Esophagus muscularis mucosa (tissue), 4 donors: ENCODE data around the gene MAGI2. TPM values are rescaled to one million over a fixed set of nuclear protein-coding genes. Genes with fewer than 3 reads are reported as not detected.

Source experiments
- DNase-seq: peaks from one replicate; pipeline ENCODE4 v3.0.0-alpha.2; 2017; ENCODE audit errors: extremely low spot score
- H3K27ac ChIP-seq, 4 donors: fragments of 200-600 bp; sonication (generic); replicated peaks in 1 of 4; 1 replicate in 3 of 4; 2 replicates in 1 of 4; pipeline ENCODE4 v1.5.1; 2016 to 2019; ENCODE audit warnings: mild to moderate bottlenecking in 1 of 4
- H3K27me3 ChIP-seq, 4 donors: fragments of 200-600 bp; sonication (generic); one replicate each; pipeline versions ENCODE4 v1.5.1 to v1.6.0; 2016 to 2019
- H3K36me3 ChIP-seq, 4 donors: fragments of 200-600 bp; sonication (generic); one replicate each; pipeline ENCODE4 v1.5.1; 2016 to 2019
- H3K4me1 ChIP-seq, 4 donors: fragments of 200-600 bp; sonication (generic); one replicate each; pipeline ENCODE4 v1.5.1; 2016 to 2019
- H3K4me3 ChIP-seq, 4 donors: fragments of 200-600 bp; sonication (generic); 1 replicate in 2 of 4; 2 replicates in 2 of 4; pipeline ENCODE4 v1.5.1; 2016 to 2019; ENCODE audit warnings: mild to moderate bottlenecking in 4 of 4, moderate library complexity in 1 of 4
- H3K9me3 ChIP-seq, 4 donors: fragments of 200-600 bp; sonication (generic); 1 replicate in 3 of 4; 2 replicates in 1 of 4; pipeline ENCODE4 v1.5.1; 2016 to 2019
- CTCF ChIP-seq, 3 experiments: fragments of 200-600 bp in 2 of 3; fragments of 450-650 bp in 1 of 3; sonication (generic) in 2 of 3; IDR thresholded peaks; one replicate each; pipeline ENCODE4 v1.5.1; 2017 to 2019; ENCODE audit warnings: antibody characterized with exemption in 3 of 3, mild to moderate bottlenecking in 2 of 3, moderate library complexity in 1 of 3
- EP300 ChIP-seq: sonication (generic); formaldehyde crosslinking; IDR thresholded peaks from one replicate; pipeline ENCODE4 v1.6.1; 2017; ENCODE audit warnings: antibody characterized with exemption
- POLR2A ChIP-seq: fragments of 450-650 bp; IDR thresholded peaks from one replicate; pipeline ENCODE4 v1.6.1; 2017; ENCODE audit warnings: antibody characterized with exemption, moderate library complexity, mild to moderate bottlenecking, low read depth
- POLR2AphosphoS5 ChIP-seq, 2 donors: sonication (generic); formaldehyde crosslinking; IDR thresholded peaks; one replicate each; pipeline ENCODE4 v1.6.1; 2017; ENCODE audit warnings: antibody characterized with exemption in 2 of 2
- WGBS: methylation state at CpG from one replicate; pipeline ENCODE4 v1.1.5; 2018; 5-methylcytosine and 5-hydroxymethylcytosine counted together
- intact Hi-C: fragments of 100-400 bp; cut with DNase I; formaldehyde crosslinking; loops from one replicate; pipeline ENCODE4 v1.15.1; 2023
- total RNA-seq, 4 donors: library from RNA; depleted of rRNA; stranded (reverse); fragments of >200 nt; gene quantifications; one replicate each; pipeline versions ENCODE4 v1.1.0 to v1.2.1, GENCODE V29; 2016

MAGI2 gene
- total RNA-seq, 4 donors from 2014 or later = 14.4 to 22.3 (median 21.2) TPM

- H3K4me3 ChIP-seq = no peak overlapping the region
- H3K27ac ChIP-seq = no peak overlapping the region
- 51% methylated on average over 1 of the region's 1 CpG for WGBS
Observed at GRCh38 chr7:79096361-79096805, 357.1 kb downstream of the MAGI2 start.

GRCh38 chr7:79093421-79093820 lies 360.0 kb downstream of the MAGI2 start:
- intact Hi-C loops = no loop called here

More at GRCh38 chr7:79096361-79096805, 357.1 kb downstream of the MAGI2 start:
- Histone ChIP-seq H3K27me3 (no peaks in the 10 kb centered on the region), H3K36me3 (no peaks in the 10 kb centered on the region), H3K9me3 (no peaks in the 10 kb centered on the region), H3K4me1 (no peaks in the 10 kb centered on the region)
- DNase-seq = no peak
- intact Hi-C loops = no loop called here
- no peak for TF ChIP-seq EP300
- no peak for TF ChIP-seq CTCF (IDR thresholded peaks at IDR 0.05)
- no peak for TF ChIP-seq POLR2AphosphoS5 (IDR thresholded peaks at IDR 0.05)
- no peak for TF ChIP-seq POLR2A

GRCh38 chr7:79091661-79092060 lies 361.8 kb downstream of the MAGI2 start:
- 79% methylated on average over 2 of the region's 2 CpGs for WGBS

More at GRCh38 chr7:79093421-79093820, 360.0 kb downstream of the MAGI2 start:
- Histone ChIP-seq H3K4me1 (no peaks in the 10 kb centered on the region), H3K36me3 (no peaks in the 10 kb centered on the region), H3K27me3 (no peaks in the 10 kb centered on the region), H3K4me3 (no peak overlapping the region), H3K27ac (no peak overlapping the region), H3K9me3 (no peaks in the 10 kb centered on the region)
- TF ChIP-seq POLR2AphosphoS5 (IDR thresholded peaks at IDR 0.05) (no peak), EP300 (no peak)
- DNase-seq = no peak

GRCh38 chr7:79091011-79091410 lies 362.5 kb downstream of the MAGI2 start:
- no peak overlapping the region for H3K4me3 ChIP-seq
- H3K9me3 ChIP-seq = peaks cover 0 to 6% (median 0%) of the 10 kb centered on the region in 4 donors
- WGBS = 81% methylated on average over 4 of the region's 4 CpGs
- no peak overlapping the region for H3K27ac ChIP-seq
- TF ChIP-seq EP300 = no peak
- no peaks in the 10 kb centered on the region for H3K4me1 ChIP-seq
- no peaks in the 10 kb centered on the region for H3K27me3 ChIP-seq
- DNase-seq = no peak
- H3K36me3 ChIP-seq = no peaks in the 10 kb centered on the region
- intact Hi-C loops = no loop called here

More at GRCh38 chr7:79091661-79092060, 361.8 kb downstream of the MAGI2 start:
- intact Hi-C loops = no loop called here
- no peaks in the 10 kb centered on the region for H3K36me3 ChIP-seq
- no peak for DNase-seq
- H3K27me3 ChIP-seq = no peaks in the 10 kb centered on the region
- TF ChIP-seq EP300 (no peak), POLR2AphosphoS5 (IDR thresholded peaks at IDR 0.05) (no peak), POLR2A (no peak), CTCF (IDR thresholded peaks at IDR 0.05) (no peak)
- H3K9me3 ChIP-seq = peaks cover 0 to 6% (median 0%) of the 10 kb centered on the region in 4 donors
- no peaks in the 10 kb centered on the region for H3K4me1 ChIP-seq
- no peak overlapping the region for H3K4me3 ChIP-seq
- no peak overlapping the region for H3K27ac ChIP-seq

- no peak for TF ChIP-seq POLR2AphosphoS5 (IDR thresholded peaks at IDR 0.05)
- no peak for TF ChIP-seq POLR2A
- no peaks in the 10 kb centered on the region for H3K27me3 ChIP-seq
- intact Hi-C loops = no loop called here
- DNase-seq = no peak
- H3K4me3 ChIP-seq = no peak overlapping the region
- no peaks in the 10 kb centered on the region for H3K36me3 ChIP-seq
- 73% methylated on average over 4 of the region's 4 CpGs for WGBS
- no peaks in the 10 kb centered on the region for H3K4me1 ChIP-seq
- no peak overlapping the region for H3K27ac ChIP-seq
- peaks cover 0 to 6% (median 0%) of the 10 kb centered on the region in 4 donors for H3K9me3 ChIP-seq
Observed at GRCh38 chr7:79090543-79090942, 362.9 kb downstream of the MAGI2 start.

GRCh38 chr7:79084423-79084822 lies 369.0 kb downstream of the MAGI2 start:
- Histone ChIP-seq H3K9me3 (peaks cover 0 to 6% (median 0%) of the 10 kb centered on the region in 4 donors), H3K4me3 (no peak overlapping the region), H3K27ac (no peak overlapping the region), H3K36me3 (no peaks in the 10 kb centered on the region), H3K4me1 (no peaks in the 10 kb centered on the region), H3K27me3 (no peaks in the 10 kb centered on the region)
- TF ChIP-seq POLR2A = no peak
- TF ChIP-seq POLR2AphosphoS5 (IDR thresholded peaks at IDR 0.05) = no peak
- TF ChIP-seq CTCF (IDR thresholded peaks at IDR 0.05) = no peak
- TF ChIP-seq EP300 = no peak
- DNase-seq = no peak
- intact Hi-C loops = no loop called here
